ENCODE data around the gene ITPR1. TPM values are rescaled to one million over a fixed set of nuclear protein-coding genes. Genes with fewer than 3 reads are reported as not detected.
A peak's percentile ranks its signal among the peaks of the same experiment; 100 is the strongest.

The ITPR1 gene
- total and polyA plus RNA-seq, 4 donors: 3.7 to 39.4 (median 8.2) TPM

GRCh38 chr3:4568841-4569240 lies 75.7 kb downstream of the ITPR1 start:
- TF ChIP-seq ZBTB33 (IDR thresholded peaks at IDR 0.05) (no peak), YY1 (IDR thresholded peaks at IDR 0.05) (no peak), FOXA1 (IDR thresholded peaks at IDR 0.05) (no peak), REST (IDR thresholded peaks at IDR 0.05) (no peak), TAF1 (conservative IDR thresholded peaks at IDR 0.05) (no peak), SP1 (IDR thresholded peaks at IDR 0.05) (no peak), JUND (IDR thresholded peaks at IDR 0.05) (no peak), RAD21 (IDR thresholded peaks at IDR 0.05) (no peak), GABPA (IDR thresholded peaks at IDR 0.05 in 1 of 2, conservative IDR thresholded peaks at IDR 0.05 in 1 of 2) (no peak), MAX (IDR thresholded peaks at IDR 0.05) (no peak), FOXA2 (IDR thresholded peaks at IDR 0.05) (no peak), NR2F2 (IDR thresholded peaks at IDR 0.05) (no peak), HNF4G (IDR thresholded peaks at IDR 0.05) (no peak), EGR1 (IDR thresholded peaks at IDR 0.05; ENCODE audit: low read depth in 2 of 2) (no peak)
- Histone ChIP-seq H3K27me3 (ENCODE audit: control insufficient read depth in 4 of 4, insufficient read depth in 4 of 4, low read length in 3 of 4) (no peaks in the 10 kb centered on the region), H3K36me3 (ENCODE audit: control insufficient read depth in 4 of 4, insufficient read depth in 3 of 4, low read depth in 1 of 4, low read length in 3 of 4) (no peaks in the 10 kb centered on the region), H3K9ac (ENCODE audit: low read depth in 1 of 2, low read length in 2 of 2) (no peak overlapping the region), H3K4me1 (ENCODE audit: control insufficient read depth in 4 of 4, insufficient read depth in 4 of 4, low read length in 3 of 4) (peaks cover 0 to 24% (median 15%) of the 10 kb centered on the region in 4 donors), H3K4me3 (ENCODE audit: low read depth in 1 of 3, low read length in 3 of 3) (no peak overlapping the region), H3K9me3 (ENCODE audit: control insufficient read depth in 4 of 4, low read length in 3 of 4) (no peaks in the 10 kb centered on the region), H3K27ac (ENCODE audit: low read depth in 1 of 2, low read length in 2 of 2) (no peak overlapping the region)
- no peak for DNase-seq (ENCODE audit: low spot score)
- 79% methylated on average over 3 of the region's 3 CpGs for WGBS

- Histone ChIP-seq H3K9me3 (ENCODE audit: control insufficient read depth in 4 of 4, low read length in 3 of 4) (no peaks in the 10 kb centered on the region), H3K4me3 (ENCODE audit: low read depth in 1 of 3, low read length in 3 of 3) (no peak overlapping the region), H3K27me3 (ENCODE audit: control insufficient read depth in 4 of 4, insufficient read depth in 4 of 4, low read length in 3 of 4) (no peaks in the 10 kb centered on the region), H3K27ac (ENCODE audit: low read depth in 1 of 2, low read length in 2 of 2) (no peak overlapping the region), H3K4me1 (ENCODE audit: control insufficient read depth in 4 of 4, insufficient read depth in 4 of 4, low read length in 3 of 4) (peaks cover 3 to 13% (median 8%) of the 10 kb centered on the region in 4 donors), H3K9ac (ENCODE audit: low read depth in 1 of 2, low read length in 2 of 2) (no peak overlapping the region), H3K36me3 (ENCODE audit: control insufficient read depth in 4 of 4, insufficient read depth in 3 of 4, low read depth in 1 of 4, low read length in 3 of 4) (no peaks in the 10 kb centered on the region)
- no peak for DNase-seq (ENCODE audit: low spot score)
- TF ChIP-seq FOXA2 (IDR thresholded peaks at IDR 0.05) (no peak), RAD21 (IDR thresholded peaks at IDR 0.05) (no peak), RXRA (IDR thresholded peaks at IDR 0.05) (peak in 1 of 2 donors; percentile 13), CTCF (IDR thresholded peaks at IDR 0.05; ENCODE audit: low read depth, low read length, missing input control) (no peak), HNF4G (IDR thresholded peaks at IDR 0.05) (no peak), HNF4A (conservative IDR thresholded peaks at IDR 0.05) (peak in 1 of 2 donors; percentile 19), EGR1 (IDR thresholded peaks at IDR 0.05; ENCODE audit: low read depth in 2 of 2) (no peak), ZBTB33 (IDR thresholded peaks at IDR 0.05) (no peak), TAF1 (conservative IDR thresholded peaks at IDR 0.05) (no peak), SP1 (IDR thresholded peaks at IDR 0.05) (no peak), FOXA1 (IDR thresholded peaks at IDR 0.05) (no peak)
- WGBS: 66% methylated on average over 7 of the region's 7 CpGs
Observed at GRCh38 chr3:4570840-4571621, 77.9 kb downstream of the ITPR1 start.
